ENCODE results near the gene NUFIP2.
"Not testable (repeated sequence)": the region's sequence is repeated elsewhere in the genome, so short reads cannot be mapped to it uniquely, and the experiment has no call there.

NUFIP2 gene, protein sequence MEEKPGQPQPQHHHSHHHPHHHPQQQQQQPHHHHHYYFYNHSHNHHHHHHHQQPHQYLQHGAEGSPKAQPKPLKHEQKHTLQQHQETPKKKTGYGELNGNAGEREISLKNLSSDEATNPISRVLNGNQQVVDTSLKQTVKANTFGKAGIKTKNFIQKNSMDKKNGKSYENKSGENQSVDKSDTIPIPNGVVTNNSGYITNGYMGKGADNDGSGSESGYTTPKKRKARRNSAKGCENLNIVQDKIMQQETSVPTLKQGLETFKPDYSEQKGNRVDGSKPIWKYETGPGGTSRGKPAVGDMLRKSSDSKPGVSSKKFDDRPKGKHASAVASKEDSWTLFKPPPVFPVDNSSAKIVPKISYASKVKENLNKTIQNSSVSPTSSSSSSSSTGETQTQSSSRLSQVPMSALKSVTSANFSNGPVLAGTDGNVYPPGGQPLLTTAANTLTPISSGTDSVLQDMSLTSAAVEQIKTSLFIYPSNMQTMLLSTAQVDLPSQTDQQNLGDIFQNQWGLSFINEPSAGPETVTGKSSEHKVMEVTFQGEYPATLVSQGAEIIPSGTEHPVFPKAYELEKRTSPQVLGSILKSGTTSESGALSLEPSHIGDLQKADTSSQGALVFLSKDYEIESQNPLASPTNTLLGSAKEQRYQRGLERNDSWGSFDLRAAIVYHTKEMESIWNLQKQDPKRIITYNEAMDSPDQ

DNA sequence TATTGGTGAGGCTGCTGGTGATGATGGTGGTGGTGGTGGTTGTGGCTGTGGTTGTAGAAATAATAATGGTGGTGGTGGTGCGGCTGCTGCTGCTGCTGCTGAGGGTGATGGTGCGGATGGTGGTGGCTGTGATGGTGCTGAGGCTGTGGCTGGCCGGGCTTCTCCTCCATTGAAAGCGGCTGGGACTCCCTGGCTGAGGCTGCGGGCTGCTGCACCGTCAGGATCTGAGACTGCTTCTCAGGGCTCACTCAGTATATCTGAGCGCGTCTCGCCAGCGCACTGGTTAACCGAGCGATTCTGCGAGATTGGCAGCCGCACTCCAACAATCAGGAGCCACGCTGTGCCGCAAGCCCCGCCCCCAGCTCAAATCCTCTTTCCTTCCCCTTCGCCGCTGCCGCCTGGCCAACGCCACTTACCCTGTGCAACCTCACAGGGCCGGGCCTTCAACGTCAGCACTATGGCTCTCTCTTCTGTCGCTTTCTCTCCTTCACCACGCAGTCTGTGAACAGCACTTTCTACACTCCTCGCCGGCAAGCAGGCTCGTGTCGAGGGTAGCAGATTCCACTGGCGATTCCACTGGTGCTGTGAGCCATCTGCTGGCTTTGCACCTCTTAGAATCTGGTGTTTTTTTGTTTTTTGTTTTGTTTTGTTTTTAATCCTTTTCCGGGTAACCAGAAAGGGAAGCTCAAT lies at the start of gene NUFIP2:
TSS of gene NUFIP2 (minus strand) at position 259 of the 690 bp plus-strand sequence. CDS start at position 170, 89 bp downstream.
- peak; percentile 99 for DNase-seq

DNA sequence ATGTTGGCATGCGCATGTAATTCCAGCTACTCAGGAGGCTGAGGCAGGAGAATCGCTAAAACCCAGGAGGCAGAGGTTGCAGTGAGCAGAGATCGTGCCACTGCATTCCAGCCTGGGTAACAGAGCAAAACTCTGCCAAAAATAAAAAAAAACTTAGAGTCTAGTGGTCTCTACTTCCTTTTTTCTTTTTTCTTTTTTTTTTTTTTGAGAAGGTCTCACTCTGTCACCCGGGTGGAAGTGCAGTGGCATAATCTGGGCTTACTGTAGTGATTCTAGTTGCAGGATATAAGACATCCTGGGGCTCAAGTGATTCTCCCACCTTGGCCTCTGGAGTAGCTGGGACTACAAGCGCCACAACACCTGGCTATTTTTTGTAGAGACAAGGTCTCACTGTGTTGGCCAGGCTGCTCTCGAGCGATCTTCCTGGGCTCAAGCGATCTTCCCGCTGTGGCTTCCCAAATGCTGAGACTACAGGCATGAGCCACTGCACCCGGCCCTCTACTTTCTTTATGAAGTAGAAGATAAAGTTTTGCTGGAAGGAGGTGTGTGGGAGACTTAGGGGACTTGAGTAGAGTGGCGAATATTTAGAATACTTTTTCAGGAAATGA lies 48.3 kb upstream of the NUFIP2 start:
- DNase-seq = no peak

DNA sequence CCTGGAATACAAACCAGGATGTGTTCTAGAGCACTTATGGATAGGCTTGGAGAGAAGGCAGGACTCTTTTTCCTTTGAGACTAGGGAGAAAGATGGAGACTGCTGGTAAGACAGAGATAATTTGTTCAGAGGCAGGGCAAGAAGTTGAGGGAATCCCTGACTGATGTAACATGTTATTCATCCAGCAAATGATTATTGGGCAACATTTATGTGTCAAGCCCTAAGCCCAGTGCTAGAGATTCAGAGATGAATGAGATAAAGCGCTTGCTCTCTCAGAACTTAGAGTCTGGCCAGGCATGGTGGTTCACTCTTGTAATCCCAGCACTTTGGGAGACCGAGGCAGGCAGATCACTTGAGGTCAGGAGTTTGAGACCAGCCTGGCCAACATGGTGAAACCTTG lies 47.8 kb upstream of the NUFIP2 start:
- DNase-seq = no peak

DNA sequence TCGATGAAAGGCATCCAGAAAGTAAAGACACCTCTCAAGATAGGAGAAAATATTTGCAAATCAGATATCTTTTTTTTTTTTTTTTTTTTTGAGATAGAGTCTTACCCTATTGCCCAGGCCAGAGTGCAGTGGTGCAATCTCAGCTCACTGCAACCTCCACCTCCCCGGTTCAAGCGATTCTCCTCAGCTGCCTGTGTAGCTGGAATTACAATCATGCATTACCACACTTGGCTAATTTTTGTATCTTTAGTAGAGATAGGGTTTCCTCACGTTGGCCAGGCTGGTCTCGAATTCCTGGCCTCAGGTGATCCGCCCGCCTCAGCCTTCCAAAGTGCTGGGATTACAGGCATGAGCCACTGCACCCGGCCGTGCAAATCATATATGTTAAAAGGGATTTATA lies 45.1 kb upstream of the NUFIP2 start:
- DNase-seq = not testable (repeated sequence)

DNA sequence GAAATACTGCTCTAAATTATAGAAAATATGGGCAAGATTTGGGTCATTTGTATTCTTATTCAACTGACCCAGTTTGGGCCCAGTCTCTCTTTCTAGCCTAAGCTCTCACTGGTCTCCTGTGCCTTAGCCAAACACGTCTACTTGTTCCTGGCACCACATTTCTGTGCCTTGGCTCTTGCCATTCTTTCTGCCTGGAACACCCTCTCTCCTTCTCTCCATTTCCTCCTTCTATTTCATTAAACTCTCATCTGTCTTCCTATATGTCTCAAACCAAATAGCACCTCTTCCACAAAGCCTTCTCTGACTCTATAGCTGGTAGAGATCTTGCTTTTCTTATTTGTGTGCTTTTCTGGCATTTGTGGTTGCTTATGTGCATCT lies 37.7 kb upstream of the NUFIP2 start:
- DNase-seq = no peak

DNA sequence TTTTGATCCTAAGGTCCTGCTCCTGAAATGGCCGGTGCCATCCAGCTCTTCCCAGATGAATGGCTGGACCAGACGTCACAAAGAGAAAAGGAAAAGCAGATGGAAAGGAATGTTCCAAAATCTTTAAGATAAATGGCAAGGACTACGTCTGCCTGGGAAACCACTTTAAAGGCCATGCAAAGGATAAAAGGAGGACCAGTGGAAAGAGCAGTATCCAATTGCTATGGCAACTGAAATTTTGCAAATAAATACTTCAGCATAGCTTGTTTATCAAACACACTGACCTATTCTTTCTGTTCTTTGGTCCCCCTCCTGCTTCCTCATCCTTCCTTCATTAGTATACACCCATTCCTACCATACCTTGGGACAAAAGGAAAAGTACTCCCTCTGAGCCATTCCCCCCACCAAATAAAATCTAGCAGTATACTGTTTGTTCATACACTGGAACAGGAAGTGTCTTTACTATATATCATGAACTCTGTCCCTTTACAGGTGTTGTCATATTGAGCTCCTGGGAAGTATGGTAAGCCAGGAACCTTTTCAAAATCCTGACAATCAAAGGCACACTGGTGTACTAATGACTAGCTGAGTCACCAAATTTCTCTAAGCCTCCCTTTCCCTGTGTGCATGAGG lies 37.2 kb upstream of the NUFIP2 start:
- DNase-seq = no peak

DNA sequence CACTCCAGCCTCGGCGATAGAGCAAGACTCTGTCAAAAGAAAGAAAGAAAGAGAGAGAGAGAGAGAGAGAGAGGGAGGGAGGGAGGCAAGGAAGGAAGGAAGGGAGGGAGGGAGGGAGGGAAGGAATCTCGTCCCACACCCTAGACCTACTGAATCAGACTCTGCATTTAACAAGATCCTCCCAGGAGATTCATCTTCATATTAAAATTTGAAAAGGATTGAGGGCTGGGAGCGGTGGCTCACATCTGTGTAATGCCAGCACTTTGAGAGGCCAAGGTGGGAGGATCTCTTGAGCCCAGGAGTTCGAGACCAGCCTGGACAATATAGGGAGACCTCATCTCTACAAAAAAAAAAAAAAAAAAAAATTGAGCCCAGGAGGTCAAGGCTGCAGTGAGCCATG lies 33.5 kb upstream of the NUFIP2 start:
- DNase-seq = no peak

DNA sequence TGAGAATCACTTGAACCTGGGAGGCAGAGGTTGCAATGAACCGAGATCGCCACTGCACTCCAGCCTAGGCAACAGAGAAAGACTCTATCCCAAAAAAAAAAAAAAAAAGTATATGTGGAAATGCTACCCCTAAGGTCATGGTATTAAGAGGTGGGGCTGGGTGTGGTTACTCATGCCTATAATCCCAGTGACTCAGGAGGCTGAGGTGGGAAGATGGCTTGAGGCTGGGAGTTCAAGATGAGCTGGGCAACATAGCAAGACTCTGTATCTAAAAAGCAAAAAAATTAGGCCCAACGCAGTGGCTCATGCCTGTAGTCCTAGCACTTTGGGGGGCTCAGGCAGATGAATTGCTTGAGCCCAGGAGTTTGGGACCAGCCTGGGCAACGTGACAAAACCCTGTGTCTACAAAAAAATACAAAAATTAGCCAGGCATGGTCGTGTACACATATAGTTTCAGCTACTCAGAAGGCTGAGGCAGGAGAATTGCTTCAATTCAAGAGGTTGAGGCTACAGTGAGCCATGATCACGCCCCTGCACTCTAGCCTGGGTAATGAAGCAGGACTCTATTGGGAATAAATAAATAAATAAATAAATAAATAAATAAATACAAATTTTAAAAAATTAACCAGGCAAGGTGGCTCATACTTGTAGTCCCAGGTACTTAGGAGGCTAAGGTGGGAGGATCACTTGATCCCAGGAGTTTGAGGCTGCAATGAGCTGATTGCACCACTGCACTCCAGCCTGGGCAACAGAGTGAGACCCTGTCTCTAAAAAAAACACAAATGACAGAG lies 32.3 kb upstream of the NUFIP2 start:
- DNase-seq = no peak

DNA sequence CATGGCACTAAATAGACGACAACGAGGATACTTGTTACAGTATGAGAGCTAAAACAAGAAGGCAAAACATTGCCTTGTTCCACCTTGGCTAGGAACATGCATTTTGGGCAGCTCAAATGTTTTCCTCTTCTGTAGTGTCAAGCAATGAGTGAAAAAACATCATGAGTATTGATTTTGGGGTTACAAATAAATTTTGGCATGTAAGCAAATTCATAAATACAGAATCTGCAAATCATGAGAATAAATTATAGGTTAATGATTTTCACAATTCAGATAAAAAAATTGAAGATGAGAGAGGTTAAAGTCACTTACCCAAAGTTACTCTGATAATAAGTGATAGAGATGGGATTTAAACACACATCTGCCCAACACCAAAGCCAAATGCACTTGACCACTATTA lies 28.4 kb upstream of the NUFIP2 start:
- DNase-seq = no peak

DNA sequence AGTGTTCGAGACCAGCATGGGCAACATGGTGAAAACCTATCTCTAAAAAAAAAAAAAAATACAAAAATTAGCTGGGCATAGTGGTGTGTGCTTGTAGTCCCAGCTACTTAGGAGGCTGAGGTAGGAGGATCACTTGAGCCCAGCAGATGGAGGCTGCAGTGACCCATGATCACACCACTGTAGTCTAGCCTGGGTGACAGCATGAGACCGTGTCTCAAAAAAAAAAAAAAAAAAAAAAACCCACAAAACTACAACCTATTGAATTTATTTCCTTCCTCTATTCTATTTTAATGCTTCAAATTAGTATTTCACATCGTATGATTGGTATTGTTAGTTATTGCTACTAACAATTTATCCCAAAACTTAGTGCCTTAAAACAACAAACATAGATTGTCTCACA lies 9.4 kb upstream of the NUFIP2 start:
- no peak for DNase-seq

DNA sequence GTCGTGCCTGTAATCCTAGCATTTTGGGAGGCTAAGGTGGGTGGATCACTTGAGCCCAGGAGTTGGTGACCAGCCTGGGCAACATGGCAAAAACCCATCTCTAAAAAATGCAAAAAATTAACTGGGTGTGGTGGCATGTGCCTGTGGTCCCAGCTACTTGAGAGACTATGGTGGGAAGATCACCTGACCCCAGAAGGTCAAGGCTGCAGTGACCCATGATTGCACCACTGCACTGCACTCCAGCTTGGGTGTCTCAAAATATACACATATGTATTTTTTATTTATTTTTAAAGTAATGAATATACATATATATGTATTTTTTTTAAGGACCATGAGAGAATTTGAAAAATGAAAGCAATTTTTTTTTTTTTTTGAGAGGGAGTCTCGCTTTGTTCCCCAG lies 5.1 kb upstream of the NUFIP2 start:
- no peak for DNase-seq

DNA sequence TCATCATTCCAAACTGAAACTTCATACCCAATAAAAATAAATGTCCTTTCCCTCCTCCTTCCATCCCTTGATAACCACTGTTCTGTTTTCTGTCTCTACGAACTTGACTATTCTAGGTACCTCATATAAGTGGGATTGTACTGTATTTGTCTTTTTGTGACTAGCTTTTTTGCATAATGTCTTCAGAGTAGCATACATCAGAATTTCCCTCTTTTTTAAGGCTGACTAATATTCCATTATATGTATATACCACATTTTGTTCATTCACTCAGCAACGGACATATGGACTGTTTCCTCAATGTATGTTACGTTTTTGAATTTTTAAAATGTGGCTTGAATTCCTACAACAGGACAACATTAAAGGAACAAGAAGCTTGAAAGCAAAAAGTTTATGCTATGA lies 1.5 kb upstream of the NUFIP2 start:
- DNase-seq = no peak

DNA sequence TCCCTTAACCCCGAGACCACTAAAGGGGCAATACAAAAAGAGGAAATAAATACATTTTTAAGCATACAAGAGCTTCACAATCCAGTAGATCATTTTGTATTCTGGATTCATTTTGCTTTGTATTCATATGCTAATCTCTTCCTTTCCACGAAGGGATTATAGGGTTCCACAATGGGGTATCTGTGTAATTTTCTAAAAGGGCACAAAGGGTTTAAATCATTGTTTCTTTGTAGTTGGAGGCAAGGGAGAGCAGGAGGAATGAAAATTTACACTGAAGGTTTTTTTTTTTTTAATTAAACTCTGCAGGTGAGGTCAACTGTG lies 592 bp upstream of the NUFIP2 start:
- no peak for DNase-seq

DNA sequence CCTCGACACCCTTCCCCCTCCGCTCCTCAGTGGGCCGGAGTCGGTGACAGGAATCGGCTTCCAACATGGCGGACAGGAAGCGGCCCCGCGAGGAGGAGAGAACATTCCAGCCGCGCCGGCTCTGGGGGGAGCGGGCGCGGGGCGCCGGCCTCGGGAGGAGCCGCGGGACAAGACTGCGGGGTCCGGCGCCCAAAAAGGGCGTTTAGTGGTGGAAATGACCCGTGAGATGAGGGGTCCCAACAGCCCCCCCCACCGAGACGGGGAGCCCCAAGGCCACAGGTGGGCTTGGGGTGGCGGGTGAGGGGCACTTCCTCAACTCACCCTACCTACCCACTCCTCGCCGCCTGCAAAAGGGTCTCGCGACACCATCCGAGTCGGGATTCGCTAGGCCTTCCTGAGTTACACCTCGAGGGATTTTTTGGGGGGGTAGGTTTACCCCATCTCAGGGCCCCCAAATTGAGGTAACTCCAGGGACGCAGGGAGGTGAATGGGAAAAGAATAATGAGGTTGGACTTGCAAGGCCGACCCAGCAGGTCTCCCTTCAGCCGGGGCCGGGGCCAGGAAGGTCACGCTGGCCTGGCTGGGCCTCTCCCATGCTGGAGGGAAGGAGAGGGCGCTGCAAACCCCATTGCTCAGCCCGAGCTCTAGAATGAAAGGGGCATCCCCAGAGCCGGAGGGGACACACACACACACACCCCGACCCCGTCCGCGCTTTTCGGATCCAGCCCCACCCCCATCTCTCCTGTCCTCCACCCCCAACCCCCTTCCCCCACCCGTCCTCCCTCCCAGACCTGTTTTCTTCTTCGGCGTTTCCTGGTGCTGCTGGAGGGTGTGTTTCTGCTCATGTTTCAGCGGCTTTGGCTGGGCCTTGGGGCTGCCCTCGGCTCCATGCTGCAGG lies 707 bp downstream of the NUFIP2 start:
- peak; percentile 29 for DNase-seq

DNA sequence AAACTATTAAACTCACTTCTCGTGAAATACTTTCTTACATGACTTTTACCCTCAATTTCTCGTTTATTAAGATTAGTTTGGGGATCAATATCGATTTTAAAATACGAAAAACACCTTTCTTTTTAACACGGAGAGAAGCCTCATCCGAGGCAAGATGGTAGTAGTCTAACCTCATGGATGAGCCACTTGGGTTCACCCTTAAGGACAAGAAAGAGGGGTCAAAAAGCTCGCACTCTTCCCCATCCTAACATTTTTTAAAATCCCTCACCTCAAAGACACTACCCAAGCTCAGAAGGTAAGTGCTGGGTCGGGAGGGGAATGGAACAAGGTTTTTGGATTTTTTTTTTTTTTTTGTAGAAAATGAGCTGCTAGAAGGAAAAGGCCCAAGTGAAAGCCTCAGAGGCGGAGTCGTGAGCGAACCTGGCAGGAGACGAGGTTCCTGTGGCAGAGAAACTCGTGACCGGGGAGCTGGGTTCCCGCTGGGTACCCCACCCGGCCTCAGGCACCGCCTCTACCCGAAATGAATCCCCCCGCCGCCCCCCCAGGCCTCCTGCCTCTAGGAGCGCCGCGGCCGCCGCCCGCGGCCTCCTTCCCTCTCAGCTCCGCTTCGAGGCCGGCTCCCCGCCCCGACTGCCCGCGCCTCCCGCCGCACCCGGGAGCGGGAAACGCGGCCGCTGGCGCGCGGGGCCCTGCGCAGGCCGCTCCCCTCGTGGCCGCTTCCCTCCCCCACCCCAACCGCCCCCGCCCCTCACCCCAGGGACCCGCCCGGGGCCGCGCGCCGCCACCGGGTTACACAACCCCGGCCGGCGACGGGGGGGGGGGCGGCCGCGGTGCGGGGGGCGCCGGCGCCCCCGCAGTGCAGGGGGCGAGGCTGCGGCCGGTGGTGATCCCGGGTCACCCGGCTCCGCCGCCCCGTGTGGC lies 1.6 kb downstream of the NUFIP2 start:
- peak; percentile 28 for DNase-seq

DNA sequence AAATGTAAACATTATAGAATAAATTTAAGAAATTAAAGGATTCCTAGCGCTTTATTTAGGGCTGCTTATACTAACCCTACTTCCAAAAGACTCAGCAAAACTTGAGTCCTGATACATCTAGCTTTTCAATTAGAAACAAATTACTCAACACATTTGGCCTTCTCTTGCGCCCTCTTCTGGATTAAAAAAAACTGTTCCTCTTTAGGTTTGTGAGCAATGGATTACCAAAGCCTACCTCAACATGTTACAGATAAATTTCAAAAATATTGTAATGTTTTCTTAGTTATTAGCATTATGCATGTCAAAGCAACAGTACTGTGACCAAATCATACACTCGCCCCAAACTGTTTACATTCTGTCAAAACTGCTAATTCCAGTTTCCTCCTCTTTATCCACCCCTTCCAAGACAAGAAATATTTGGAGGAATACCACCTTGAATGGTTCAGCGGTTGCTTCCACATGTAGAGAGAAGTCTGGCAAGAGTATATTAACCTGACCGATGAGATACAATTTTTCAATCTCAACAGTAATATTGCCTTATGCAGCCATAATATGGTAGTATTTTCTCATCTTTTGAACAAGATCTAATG lies 2.7 kb downstream of the NUFIP2 start:
- no peak for DNase-seq

DNA sequence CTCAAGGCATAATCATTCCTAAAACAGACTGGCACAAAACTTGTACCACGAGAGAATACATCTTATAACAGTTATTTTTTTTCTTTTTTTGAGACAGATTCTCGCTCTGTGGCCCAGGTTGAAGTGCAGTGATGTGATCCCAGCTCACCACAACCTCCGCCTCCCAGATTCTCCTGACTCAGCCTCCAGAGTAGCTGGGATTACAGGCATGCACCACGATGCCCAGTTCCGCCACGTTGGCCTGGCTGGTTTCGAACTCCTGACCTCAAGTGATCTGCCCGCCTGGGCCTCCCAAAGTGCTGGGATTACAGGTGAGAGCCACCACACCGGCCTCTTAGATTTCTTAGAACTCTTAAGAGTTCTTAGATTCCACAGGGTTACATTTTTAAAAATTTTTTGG lies 4.1 kb downstream of the NUFIP2 start:
- DNase-seq = no peak

DNA sequence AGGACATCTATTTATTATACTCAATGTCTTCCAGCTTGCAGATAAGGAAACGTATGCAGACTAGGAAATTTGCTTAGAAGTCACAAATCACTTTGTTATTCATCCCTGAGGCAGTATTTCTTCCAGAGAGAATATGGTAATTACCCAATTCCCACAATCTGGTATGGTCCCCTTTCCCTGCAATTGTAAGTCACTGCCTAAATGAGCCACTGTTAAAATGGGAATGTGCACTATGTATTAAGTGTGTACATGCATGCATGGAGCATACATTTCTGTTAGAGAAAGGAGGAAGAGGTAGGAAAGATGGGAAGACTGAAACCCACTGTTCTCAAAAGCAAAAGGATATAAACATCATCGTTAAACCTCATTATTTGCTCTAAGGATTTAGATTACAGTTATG lies 10.0 kb downstream of the NUFIP2 start:
- no peak for DNase-seq

DNA sequence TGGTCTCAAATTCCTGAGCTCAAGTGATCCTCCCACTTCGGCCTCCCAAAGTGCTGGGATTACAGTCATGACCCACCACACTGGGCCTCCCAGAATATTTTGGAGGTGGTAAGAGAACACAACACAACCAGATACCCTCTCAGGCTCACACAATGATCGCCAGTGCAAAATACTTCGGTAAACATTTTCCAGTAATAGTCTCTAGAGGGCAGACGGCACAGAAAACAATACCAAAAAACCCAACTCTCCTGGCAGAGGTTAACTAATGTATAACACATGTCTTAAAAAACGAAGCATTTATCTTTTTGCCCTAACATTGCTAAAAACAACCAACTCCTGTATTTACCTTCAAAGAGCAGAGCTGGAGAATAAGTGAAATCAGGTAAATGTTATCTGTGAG lies 10.5 kb downstream of the NUFIP2 start:
- DNase-seq = no peak

All from GDM1 (cell line).